GM19351 (cell line): Measurements from ENCODE around the gene CDC42BPB.

Source experiments
- ATAC-seq: cut with Tn5 transposase; IDR thresholded peaks from one replicate; pipeline ENCODE4 v1.9.1; 2021; ENCODE audit warnings: mild to moderate bottlenecking, moderate library complexity; ENCODE audit not compliant: unreplicated experiment

CDC42BPB gene

DNA sequence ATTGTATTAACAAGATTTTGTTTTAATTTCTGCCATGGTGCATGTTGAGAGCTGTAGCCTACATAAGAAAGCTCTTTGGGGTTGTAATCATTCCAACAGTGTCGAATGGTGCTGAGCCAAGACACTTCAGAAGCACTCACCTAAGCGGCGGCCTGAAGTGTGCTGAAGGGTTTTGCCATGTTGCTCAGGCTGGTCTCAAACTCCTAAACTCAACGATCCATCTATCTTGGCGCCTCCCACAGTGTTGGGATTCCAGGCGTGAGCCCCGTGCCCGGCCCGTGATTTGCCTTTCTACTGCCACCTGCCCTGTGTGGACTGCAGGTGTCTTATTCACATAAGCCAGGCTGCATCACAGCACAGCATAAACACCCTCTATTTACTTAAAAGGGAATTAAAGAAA is 86.0 kb downstream of the CDC42BPB start:
- ATAC-seq: no peak

DNA sequence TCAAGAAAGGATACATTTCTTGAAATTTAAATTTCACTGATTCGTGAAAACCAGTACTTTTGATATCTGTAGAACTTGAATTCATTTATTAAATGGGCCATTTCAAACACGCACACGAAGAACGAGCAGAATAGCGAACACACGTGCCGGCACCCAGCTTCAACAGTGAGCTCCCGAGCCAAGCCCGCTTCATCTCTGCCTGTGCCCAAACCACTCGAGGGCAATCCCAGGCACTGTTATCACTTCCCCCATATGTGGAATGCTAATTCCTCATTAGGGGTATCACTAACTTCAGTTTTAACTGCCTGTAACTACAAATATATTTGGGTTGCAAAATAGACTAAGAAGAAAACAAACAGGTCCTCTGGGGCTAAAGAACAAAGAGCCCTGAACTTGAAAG is 86.9 kb downstream of the CDC42BPB start:
- ATAC-seq: no peak

DNA sequence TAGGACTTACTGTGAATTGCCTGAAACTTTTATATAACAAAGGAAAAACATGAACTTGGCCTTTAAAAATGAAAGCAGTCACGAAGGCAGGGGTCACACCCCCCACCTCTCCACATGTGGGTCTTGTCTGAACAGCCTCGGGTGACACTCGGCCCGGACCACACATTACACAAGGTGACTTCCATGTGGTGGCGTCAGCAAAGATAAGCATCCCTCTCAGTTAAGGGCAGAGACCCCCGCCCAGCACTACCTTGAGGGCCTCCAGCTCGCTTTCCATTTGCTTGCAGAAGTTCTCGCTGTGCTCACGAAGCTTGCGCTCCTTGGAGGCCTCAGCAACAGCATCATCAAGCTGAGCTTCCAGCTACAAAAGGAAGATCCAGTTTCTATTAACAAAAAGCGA is 87.4 kb downstream of the CDC42BPB start:
- ATAC-seq: no peak

DNA sequence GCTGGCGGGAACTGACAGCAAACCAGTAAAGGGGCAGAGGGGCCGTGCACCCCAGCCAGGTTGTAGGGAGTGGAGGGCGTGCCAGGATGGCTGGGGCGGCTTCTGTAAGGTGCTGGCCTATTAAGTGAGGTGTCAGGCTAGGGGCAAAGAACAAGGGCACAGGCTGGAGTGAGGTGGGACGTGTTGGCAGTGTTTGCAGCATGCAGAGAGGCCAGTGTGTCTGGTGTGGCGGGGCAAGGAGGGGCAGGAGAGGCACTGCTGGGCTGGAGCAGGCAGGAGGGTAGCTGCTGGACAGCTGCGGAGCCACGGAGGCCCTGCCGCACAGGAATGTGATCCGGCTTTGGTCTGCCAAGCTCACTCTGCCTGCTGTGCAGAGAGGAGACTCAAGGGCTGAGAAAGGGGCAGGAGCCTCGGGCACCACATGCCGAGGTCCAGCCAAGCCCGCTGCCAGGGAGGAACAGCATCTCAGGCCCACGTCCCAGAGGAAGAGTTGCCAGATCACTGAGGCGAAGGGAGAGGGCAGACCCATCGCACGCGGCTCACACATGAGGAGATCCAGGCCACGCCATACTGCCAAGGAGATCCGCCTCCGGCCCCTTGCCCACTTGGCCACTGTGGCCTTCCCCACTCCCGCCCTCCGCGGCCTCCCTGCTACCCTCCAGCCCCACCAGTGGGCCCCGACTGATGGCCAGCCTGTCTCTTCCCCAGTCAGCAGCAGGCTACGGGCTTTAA is 88.1 kb downstream of the CDC42BPB start:
- no peak for ATAC-seq

DNA sequence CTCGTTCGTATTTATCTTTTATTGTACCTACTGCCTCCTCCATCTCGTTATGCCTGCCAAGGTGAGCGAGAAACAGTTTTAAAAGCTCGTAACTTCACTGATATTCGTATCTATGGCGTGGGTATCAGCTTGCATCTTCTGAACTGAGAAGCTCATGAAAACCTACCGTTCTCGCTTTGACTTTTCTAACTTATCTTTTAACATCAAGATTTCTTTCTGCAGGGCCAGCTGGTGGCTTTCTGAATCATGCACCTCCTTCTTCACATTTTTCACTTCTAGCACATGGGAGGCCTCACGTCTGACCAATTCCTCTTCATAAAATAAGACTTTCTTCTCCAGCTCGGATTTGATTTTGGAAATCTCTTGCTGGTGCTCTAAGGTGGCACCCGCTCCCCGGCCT is 89.0 kb downstream of the CDC42BPB start:
- ATAC-seq: no peak

DNA sequence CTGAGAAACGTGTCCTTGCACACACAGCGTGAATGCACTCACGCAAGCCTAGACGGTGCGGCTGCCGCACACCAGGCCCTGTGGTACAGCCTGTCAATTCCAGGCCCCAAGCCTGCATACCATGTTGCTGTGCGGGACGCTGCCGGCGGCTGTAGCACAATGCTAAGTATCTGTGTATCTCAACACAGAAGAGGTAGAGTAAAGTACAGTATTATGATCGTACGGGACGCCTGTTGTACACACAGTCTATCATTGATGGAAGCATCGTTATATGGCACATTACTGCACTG is 89.9 kb downstream of the CDC42BPB start:
- no peak for ATAC-seq

DNA sequence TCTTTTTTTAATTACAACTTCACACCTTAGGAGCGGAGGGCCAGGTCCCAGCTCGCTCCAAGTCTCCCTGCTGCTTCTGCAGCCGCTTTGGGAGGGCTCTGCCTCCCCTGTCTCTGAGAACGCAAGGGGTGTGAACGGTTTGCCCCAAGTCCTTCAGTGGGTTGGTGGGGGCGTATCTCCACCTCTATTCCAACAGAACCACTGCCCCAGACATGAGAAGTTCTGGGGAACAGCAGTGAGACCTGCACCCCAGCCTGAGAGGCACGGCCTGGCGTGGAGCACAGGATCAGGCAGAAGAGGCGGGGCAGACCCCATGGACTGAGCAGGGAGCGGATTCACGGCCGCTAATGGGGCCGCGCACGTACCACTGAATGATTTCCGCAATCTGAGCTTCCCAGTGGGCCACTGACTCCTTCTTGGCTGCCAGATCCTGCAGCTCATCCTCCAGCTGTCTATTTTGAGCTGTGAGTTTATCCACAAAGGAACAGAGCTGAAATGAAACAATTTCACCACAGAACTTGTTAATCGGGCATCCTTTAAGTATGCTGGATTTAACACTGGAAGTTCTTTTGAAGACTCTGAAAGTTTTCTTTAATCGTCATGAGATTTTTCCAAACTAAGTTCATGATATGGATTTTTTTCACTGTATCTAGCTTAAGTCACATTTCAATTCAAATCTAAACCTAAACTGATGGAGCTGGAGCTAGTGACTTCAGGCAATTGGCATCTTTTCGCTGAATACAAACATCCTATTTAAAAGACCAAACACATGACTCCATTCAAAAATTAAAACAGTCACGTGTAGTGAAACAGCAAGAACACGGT is 90.5 kb downstream of the CDC42BPB start:
- ATAC-seq: no peak

DNA sequence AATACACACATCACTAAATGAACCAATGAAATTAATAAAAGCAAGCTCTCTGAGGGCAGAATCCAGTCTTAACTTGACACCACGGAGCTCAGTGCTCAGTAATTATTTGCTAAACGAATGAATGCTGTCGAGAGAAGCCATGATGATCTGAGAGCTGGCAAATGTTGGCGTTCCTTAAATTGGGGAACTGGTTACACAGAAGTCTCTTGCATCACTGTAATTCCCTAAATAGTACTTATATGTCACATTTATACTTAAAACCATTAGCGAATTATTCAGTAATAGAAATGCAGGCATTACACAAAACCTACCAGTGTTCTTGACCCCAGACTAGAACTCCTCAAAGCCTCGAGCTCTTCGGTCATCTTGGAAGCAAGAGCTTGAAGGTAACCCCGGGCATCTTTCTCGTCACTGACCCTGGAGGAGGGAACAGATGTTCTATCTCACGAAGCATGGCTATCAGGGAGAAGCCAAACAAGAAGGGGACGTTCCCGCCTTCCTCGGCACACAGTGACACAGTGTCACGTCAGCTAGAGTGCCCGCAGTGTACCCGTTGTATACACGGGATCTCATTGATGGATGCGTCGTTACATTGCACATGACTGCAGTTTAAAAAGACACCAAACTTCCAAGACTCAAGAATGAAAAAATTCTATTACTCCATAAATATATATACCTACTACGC is 91.2 kb downstream of the CDC42BPB start:
- no peak for ATAC-seq

DNA sequence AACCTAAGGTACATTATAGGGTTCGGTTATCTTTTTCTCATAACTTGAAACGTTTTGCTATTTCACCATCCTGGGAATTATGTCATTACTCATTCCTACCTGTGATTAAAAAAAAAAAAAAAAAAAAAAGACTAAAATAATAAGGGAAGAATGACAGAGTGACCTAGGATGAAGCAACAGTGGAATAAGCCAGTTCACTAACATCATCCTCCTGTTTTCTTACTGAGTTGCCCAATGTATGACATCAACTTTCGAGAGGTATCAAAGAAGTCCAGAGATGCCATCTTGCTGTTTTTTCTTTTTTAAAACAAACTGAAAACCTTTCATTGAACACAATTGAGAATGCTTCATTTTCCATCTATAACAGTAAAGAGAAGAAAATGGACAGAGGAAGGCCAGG is 92.1 kb downstream of the CDC42BPB start:
- no peak for ATAC-seq

DNA sequence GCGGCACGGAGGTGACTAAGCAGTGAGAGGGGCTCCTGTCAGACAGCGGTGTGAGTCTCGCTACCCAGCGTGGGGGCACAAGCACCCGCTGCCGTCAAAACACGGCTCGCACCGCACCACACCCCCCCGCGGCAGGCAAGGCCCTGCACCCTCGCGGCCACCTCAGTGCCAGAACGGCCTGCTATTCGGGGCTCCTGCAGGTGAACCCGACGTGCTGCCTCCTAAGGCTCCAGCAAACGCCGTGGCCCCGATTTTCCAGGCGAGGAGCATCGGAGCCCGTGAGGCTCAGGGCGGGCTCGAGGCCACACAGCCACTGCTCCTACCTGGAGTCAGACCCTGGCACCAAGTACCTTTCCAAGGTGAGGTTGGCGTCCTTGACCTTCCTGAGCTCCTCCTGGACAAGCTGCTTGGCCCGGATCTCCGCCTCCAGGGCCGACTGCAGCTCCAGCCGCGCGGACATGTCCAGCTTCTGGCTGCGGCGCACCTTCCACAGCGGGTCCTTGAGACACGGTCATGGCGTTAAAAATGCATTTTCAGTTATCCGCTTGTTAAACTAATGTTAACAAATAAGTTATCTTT is 93.1 kb downstream of the CDC42BPB start:
- ATAC-seq: no peak

DNA sequence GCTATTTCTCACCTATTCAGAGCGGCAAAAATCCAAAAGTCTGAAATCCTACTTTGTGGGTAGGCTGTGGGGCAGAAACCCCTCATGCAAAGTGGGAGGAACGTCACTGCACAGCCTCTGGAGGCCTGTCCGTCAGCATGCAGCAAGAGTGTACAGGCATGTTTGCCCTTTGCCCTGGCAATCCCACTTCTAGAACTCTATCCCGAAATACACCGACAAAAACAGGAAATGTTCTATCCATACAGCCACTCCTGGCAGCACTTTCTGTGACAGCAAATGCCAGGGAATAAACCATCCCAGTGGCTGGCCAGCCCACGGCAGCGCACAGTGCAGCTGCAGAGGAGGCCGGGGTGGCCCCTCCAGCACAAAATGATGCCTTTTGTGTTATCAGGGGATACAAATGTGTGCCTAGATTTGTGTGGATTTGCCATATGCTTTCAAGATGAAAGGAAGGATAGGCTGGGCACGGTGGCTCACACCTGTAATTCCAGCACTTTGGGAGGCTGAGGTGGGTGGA is 95.2 kb downstream of the CDC42BPB start:
- no peak for ATAC-seq

DNA sequence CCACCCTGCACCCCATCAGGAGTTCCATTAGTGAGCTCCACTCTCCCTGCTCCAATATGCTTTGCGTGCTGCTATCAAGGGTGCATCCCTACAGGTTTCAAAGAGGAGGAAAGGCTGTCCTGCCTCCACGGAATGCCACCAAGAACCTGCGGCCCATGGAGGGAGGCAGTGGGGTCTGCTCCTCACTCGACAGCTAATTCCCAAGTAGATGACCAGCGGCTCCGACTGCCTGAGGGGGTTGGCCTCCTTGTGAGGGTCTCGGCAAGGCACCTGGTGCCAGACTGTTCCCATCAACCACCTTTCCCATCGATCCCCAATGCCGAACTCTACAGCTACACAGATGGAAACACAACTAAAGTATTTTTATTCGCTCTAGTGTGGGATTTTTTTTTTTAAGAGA is 98.9 kb downstream of the CDC42BPB start:
- no peak for ATAC-seq

DNA sequence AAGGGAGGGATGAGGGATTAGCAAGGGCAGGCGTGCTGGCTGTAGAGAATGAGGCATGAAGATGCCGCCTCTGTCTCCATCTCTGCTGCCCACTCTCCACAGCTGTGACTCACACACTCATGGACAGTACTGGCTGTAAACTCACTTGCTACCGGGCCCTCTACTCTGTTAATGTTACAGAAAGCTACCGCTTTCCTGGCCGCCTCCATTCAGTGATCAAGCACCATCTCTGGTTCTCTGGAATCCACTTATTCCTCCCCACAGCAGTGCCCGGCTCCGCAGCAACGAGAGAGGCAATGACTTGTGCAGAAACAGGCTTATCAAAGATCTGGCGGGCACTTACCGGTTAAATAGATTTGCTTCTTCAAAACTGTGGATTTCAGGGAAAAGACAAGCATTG is 100.1 kb downstream of the CDC42BPB start:
- no peak for ATAC-seq

DNA sequence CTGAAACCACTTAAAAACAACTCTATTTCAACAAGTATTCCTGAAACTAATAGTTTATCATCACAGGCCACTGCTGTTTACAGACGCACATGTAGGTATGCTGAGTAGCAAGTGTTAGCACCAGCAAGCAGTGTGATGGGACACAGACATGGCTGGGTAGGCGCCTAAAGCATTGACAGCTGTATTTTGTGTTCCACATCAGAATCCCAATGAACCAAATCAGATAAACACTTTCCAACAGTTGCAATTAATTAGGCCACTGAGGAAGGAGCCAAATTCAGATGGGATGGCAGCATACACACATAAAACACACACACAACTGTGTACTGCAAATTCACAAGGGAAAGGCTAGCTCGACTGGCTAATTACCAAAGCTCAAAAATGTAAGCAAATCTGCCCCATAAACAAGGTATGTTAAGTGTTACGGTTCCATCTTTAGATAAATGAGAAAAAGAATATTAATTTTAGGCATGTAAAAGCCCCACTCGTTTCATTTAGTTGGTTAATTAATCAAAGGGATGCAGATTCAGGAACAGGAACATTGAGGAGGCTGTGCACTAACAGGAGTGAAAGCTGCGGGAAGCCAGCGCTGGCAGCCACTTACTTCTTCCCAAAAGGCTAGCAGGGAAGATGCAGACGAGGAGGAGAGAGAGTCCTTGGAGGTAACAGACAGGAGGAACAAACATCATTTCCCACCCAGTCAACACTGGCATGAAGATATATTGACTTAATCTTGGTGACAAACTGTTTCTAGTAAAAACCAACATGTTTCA is 101.5 kb downstream of the CDC42BPB start:
- no peak for ATAC-seq

DNA sequence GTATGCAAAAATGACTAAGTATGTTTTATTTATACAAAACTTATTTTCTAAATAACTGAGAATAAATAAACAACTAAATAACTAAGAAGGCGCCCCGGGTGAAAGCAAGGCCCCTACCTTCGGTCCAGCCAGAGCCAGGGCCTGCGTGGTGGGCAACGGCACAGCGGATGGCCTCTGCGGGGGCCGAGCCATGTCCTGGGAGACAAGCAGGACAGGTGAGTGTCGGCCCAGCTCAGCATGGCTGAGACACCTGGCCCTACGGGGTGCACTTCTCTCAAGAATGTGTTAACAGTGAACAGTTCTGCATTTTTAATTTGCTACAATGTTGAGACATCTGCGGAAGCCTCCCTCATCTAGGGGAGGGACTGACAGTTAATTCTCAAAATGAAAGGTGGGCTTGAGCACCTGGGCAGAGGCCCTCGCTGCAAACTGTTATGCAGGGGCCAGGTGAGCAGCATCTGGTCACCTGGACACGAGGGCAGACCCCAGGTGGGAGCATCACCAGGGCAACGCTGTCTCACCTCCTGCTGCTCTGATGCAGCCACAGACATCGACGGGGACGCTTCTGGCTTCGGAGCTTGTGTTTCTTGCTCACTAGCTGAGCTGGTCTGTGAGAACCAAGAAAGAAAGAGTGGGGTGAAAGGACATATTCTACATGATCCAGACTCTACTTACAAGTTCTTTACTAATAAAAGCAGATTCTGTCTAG is 103.1 kb downstream of the CDC42BPB start:
- ATAC-seq: no peak

DNA sequence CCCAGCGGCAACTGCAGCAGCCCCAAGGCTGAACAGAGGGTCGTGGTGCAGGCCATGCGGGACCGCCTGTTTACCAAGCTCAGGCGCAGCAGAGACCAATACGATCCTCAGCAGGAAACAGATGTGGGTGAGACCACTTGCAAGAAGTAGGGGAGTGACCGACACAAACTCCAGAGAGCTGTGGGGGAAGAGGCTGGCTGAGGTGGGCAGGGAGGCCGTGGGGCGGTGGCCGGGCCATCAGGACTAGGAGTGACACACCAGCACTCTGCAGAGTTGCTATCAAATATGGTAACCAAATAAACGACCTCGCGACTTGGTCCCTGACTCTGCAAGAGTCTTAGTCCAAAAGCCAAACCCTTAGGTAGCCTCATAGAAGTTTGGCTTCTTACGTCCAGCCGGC is 104.2 kb downstream of the CDC42BPB start:
- no peak for ATAC-seq

DNA sequence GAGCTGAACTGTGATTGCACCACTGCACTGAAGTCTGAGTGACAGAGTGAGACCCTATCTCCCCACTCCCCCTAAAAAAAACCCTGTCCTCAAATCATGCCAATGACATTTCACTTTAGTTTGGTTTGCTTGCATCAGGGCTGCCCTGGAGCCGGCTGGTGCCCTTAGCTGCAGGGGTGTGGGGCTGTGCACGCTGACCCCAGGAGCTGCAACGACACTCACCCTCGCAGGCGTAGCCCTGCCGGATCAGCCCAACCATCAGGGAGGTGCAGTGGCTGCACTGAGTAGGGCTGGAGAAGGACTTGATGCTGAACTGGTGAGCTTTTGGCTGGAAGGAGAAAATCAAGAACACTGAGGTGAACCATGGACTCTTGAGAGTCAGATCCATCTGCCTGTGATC is 105.1 kb downstream of the CDC42BPB start:
- ATAC-seq: no peak

DNA sequence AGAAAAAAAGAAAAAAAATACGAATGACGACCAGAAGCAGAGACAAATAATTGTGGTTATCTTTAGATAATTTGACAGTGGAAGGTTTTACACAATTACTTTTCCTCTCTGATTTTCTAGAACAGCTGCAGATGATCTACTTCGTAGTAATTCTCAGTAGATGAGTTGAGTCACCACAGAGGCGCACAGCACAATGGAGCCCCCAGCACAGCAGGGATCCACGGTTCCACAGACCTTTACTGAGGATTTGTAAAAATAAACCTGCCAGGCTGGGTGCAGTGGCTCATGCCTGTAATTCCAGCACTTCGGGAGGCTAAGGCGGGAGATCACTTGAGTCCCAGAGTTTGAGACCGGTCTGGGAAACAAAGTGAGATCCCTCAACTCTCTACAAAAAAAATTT is 105.5 kb downstream of the CDC42BPB start:
- ATAC-seq: no peak

DNA sequence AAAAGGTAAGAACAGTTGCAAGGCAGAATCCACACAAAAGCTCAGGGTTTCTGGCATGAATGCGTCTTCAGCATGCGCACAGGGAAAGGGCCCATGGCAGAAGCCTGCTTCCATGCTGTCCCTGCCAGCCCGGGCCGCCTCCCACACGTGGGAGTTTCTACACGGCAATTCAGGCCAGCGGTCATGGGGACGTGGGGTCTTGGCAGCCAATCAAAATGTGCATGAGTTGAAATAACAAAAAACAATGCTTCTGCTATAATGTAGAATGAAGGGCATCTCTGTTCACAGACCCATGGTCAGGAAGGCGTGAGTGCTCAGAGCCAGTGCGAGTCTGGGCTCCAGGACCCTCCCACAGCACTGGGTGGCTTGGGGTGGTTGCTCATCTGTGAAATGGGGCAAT is 106.3 kb downstream of the CDC42BPB start:
- no peak for ATAC-seq

DNA sequence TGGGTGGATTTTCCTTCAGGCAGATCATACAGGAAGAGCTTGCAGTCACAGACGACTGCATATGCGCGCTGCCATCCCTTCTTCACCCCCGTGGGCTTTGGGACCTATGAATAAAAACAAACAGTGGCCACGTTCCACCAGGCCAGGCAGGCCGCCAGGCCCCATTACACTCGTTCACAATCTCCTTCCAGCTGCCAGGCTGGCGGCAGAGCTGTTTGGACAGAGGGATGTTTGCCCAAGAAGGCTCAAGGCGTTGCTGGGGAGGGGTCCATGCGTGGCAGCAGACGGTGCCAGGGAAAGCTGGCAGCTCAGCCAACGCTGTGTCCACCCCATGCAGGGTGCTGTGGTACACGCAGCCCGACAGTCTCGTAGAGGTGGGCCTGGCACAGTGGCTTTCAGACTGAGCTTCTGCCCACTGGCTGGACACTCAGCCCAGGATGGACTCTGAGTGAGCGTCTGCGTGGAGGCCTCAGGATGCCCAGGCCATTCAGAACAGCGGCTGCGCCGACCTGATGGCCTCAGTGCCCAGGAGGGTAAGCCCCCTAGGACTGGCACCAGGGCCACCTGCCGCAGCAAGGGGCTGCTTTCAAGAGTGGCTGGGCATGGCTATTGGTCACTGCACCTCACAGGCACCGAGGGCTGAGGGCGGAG is 107.4 kb downstream of the CDC42BPB start:
- ATAC-seq: no peak
